Trophoblast cell (in vitro differentiated cells and primary cell): ENCODE data around the gene MAGI2.

Experiments used
- DNase-seq, 2 donors: peaks; one replicate each; pipeline ENCODE4 v3.0.0-alpha.2; 2016
- H2AFZ ChIP-seq: 2 replicates; pipeline ENCODE4 v1.6.1; 2013; ENCODE audit warnings: low read length, moderate library complexity, mild to moderate bottlenecking; ENCODE audit not compliant: insufficient read depth, poor library complexity
- H2AK5ac ChIP-seq: 2 replicates; pipeline ENCODE4 v1.6.1; 2013; ENCODE audit warnings: mild to moderate bottlenecking, low read length
- H2BK120ac ChIP-seq: 2 replicates; pipeline ENCODE4 v1.6.1; 2013; ENCODE audit warnings: low read length, mild to moderate bottlenecking, moderate library complexity; ENCODE audit not compliant: insufficient read depth, poor library complexity
- H2BK12ac ChIP-seq: 2 replicates; pipeline ENCODE4 v1.6.1; 2013; ENCODE audit warnings: mild to moderate bottlenecking, low read length, moderate library complexity
- H2BK5ac ChIP-seq: 2 replicates; pipeline ENCODE4 v1.6.1; 2013; ENCODE audit warnings: low read length, low read depth, moderate library complexity, mild to moderate bottlenecking; ENCODE audit not compliant: poor library complexity
- H3K14ac ChIP-seq: 2 replicates; pipeline ENCODE4 v1.6.1; 2013; ENCODE audit warnings: mild to moderate bottlenecking, low read length
- H3K18ac ChIP-seq: 2 replicates; pipeline ENCODE4 v1.6.1; 2013; ENCODE audit warnings: mild to moderate bottlenecking, low read length
- H3K23ac ChIP-seq: 2 replicates; pipeline ENCODE4 v1.6.1; 2013; ENCODE audit warnings: low read length
- H3K27ac ChIP-seq: 2 replicates; pipeline ENCODE4 v1.5.1; 2013; ENCODE audit warnings: low read depth, mild to moderate bottlenecking, inconsistent platforms, low read length, moderate library complexity
- H3K27me3 ChIP-seq: 2 replicates; pipeline ENCODE4 v1.6.1; 2013; ENCODE audit warnings: inconsistent platforms, mild to moderate bottlenecking, low read length, moderate library complexity; ENCODE audit not compliant: insufficient read depth
- H3K36me3 ChIP-seq, 2 experiments: 1 replicate in 1 of 2; 2 replicates in 1 of 2; pipeline ENCODE4 v1.6.1; 2013; ENCODE audit warnings: low read length in 2 of 2, mild to moderate bottlenecking in 2 of 2, moderate library complexity in 1 of 2; ENCODE audit not compliant: insufficient read depth in 2 of 2, control insufficient read depth in 1 of 2
- H3K4ac ChIP-seq: 2 replicates; pipeline ENCODE4 v1.6.1; 2013; ENCODE audit warnings: low read depth, mild to moderate bottlenecking, low read length, moderate library complexity
- H3K4me1 ChIP-seq, 2 experiments: 1 replicate in 1 of 2; 2 replicates in 1 of 2; pipeline ENCODE4 v1.6.1; 2013; ENCODE audit warnings: low read length in 2 of 2, mild to moderate bottlenecking in 2 of 2, moderate library complexity in 1 of 2; ENCODE audit not compliant: insufficient read depth in 2 of 2, control insufficient read depth in 1 of 2
- H3K4me2 ChIP-seq: 2 replicates; pipeline ENCODE4 v1.6.1; 2013; ENCODE audit warnings: inconsistent platforms, mild to moderate bottlenecking, low read length, moderate library complexity
- H3K4me3 ChIP-seq: 2 replicates; pipeline ENCODE4 v1.5.1; 2013; ENCODE audit warnings: mild to moderate bottlenecking, low read depth, low read length, inconsistent platforms
- H3K79me1 ChIP-seq: one replicate; pipeline ENCODE4 v1.6.1; 2013; ENCODE audit warnings: low read length
- H3K79me2 ChIP-seq: 2 replicates; pipeline ENCODE4 v1.6.1; 2013; ENCODE audit warnings: low read length, mild to moderate bottlenecking; ENCODE audit not compliant: control insufficient read depth, insufficient read depth, poor library complexity
- H3K9ac ChIP-seq: 2 replicates; pipeline ENCODE4 v1.6.1; 2013; ENCODE audit warnings: mild to moderate bottlenecking, low read length
- H3K9me3 ChIP-seq: 2 replicates; pipeline ENCODE4 v1.6.1; 2013; ENCODE audit warnings: low read depth, mild to moderate bottlenecking, control low read depth, inconsistent platforms, low read length; ENCODE audit not compliant: insufficient read depth
- H4K12ac ChIP-seq: 2 replicates; pipeline ENCODE4 v1.6.1; 2013; ENCODE audit warnings: low read depth, mild to moderate bottlenecking, low read length, moderate library complexity
- H4K8ac ChIP-seq: 2 replicates; pipeline ENCODE4 v1.6.1; 2013; ENCODE audit warnings: low read depth, mild to moderate bottlenecking, low read length, moderate library complexity
- H4K91ac ChIP-seq: one replicate; pipeline ENCODE4 v1.6.1; 2013; ENCODE audit warnings: low read depth, mild to moderate bottlenecking, low read length, moderate library complexity
- WGBS: extraction: QIAGEN DNeasy Blood & Tissue Kit; methylation state at CpG from one replicate; pipeline ENCODE4 v1.1.7; 2013; ENCODE audit warnings: missing lambda C conversion rate; ENCODE audit not compliant: insufficient read length, insufficient coverage; ENCODE audit errors: extremely low coverage; 5-methylcytosine and 5-hydroxymethylcytosine counted together

MAGI2 gene

DNA sequence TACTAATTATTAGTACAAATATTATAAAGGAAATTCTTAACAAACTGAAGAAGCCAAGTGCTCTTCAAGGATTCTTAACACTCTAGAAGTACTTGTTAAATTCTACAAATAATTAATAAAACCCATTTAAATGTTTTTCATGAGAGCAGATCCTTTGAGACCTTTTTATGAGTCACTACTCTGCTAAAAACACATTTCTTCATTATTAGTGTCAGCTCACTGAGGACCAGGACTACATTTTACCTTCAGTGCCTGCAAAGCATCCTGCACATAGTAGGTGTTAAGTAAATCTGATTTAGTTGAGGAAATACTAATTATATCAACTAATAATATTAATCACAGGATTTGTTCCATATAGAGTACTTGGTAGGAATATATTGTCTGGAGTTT, 1381.3 kb downstream of the MAGI2 start:
- no peak overlapping the region for H3K4ac ChIP-seq
- H4K91ac ChIP-seq = no peak overlapping the region
- no peak overlapping the region for H2AK5ac ChIP-seq
- no peak for DNase-seq
- no peak overlapping the region for H3K23ac ChIP-seq
- no peak overlapping the region for H2BK120ac ChIP-seq
- no peaks in the 10 kb centered on the region for H3K9me3 ChIP-seq
- H3K4me2 ChIP-seq = no peak overlapping the region
- no peak overlapping the region for H4K12ac ChIP-seq
- no peaks in the 10 kb centered on the region for H3K36me3 ChIP-seq
- no peaks in the 10 kb centered on the region for H3K27me3 ChIP-seq
- peaks cover 0 to 2% of the 10 kb centered on the region in 2 experiments for H3K4me1 ChIP-seq
- no peak overlapping the region for H3K4me3 ChIP-seq
- no peaks in the 10 kb centered on the region for H3K79me1 ChIP-seq
- no peak overlapping the region for H2BK12ac ChIP-seq
- H2AFZ ChIP-seq = no peak overlapping the region
- no peak overlapping the region for H3K9ac ChIP-seq
- H3K79me2 ChIP-seq = no peaks in the 10 kb centered on the region
- H3K14ac ChIP-seq = no peak overlapping the region
- no peak overlapping the region for H2BK5ac ChIP-seq
- H4K8ac ChIP-seq = no peak overlapping the region
- H3K27ac ChIP-seq = no peak overlapping the region
- H3K18ac ChIP-seq = no peak overlapping the region

DNA sequence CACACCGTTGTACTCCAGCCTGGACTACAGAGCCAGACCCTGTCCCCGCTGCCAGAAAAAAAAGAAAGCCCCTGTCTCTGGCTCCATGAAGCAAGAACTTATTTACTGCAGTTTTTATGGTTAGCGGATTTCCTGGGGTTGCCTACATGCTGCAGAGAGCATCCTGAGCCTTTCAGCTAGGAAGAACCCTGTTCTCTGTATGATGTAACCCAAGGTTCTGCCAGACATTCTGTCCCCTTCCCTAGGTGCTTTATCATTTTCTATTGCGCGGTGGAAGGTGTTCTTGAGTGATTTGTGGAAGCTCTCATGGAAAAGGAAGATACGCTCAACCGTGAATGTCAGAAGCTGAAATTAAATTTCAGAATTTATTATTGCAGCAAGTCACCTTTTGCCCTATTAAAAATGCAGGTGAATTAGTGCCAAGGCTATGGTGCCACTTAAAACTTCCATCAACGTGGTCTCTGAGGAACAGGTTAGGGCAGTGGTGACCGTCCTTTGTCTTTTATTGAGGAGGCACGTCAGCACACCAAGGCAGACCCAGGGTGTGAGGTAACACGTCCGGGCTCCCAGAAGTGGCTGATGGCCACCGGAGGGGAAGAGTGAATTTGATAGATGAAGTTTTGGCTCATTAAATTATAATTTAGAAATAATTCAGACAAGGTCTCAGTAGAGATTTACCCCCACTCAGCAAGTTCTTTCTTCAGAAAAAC, 1381.8 kb downstream of the MAGI2 start:
- H3K79me2 ChIP-seq = no peaks in the 10 kb centered on the region
- H2BK5ac ChIP-seq = no peak overlapping the region
- no peak overlapping the region for H4K8ac ChIP-seq
- no peak overlapping the region for H2BK12ac ChIP-seq
- H2AFZ ChIP-seq = no peak overlapping the region
- no peak overlapping the region for H4K91ac ChIP-seq
- no peaks in the 10 kb centered on the region for H3K79me1 ChIP-seq
- no peak overlapping the region for H3K14ac ChIP-seq
- H3K4ac ChIP-seq = no peak overlapping the region
- H3K18ac ChIP-seq = no peak overlapping the region
- no peak overlapping the region for H3K9ac ChIP-seq
- no CpG with 5 or more reads among the region's 13 CpGs for WGBS
- no peak overlapping the region for H3K4me3 ChIP-seq
- no peaks in the 10 kb centered on the region for H3K9me3 ChIP-seq
- H3K27ac ChIP-seq = no peak overlapping the region
- no peaks in the 10 kb centered on the region for H3K36me3 ChIP-seq
- no peak overlapping the region for H3K23ac ChIP-seq
- peaks cover 0 to 2% of the 10 kb centered on the region in 2 experiments for H3K4me1 ChIP-seq
- no peak overlapping the region for H2BK120ac ChIP-seq
- H2AK5ac ChIP-seq = no peak overlapping the region
- no peak overlapping the region for H3K4me2 ChIP-seq
- H4K12ac ChIP-seq = no peak overlapping the region
- no peaks in the 10 kb centered on the region for H3K27me3 ChIP-seq
- DNase-seq = no peak

DNA sequence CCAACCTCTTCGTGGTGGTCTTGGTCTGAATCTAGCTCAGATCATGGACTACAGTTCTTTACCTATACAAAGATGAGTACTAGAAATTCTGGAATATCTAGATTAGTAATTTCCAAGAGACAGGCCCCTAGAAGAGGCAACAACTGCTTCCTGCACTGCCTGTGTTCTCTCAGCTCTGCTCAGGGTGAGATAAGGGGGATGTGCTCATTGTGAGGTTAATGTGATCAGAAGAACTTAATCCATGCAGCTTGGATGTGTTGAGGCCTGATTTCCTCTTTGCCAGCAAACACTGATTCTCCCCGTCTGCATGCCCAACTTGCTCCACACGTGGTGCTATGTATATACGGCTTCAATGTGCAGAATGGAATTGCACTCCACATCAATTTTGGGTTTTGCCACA, 1386.9 kb downstream of the MAGI2 start:
- no CpG with 5 or more reads among the region's 4 CpGs for WGBS
- H4K12ac ChIP-seq = no peak overlapping the region
- no peak overlapping the region for H3K4me2 ChIP-seq
- no peak overlapping the region for H2BK5ac ChIP-seq
- no peak overlapping the region for H2AFZ ChIP-seq
- H3K27me3 ChIP-seq = no peaks in the 10 kb centered on the region
- H3K4ac ChIP-seq = no peak overlapping the region
- no peak overlapping the region for H4K8ac ChIP-seq
- no peak for DNase-seq
- H2BK12ac ChIP-seq = no peak overlapping the region
- H3K4me1 ChIP-seq = no peaks in the 10 kb centered on the region
- no peak overlapping the region for H3K23ac ChIP-seq
- no peaks in the 10 kb centered on the region for H3K79me2 ChIP-seq
- H3K14ac ChIP-seq = no peak overlapping the region
- no peak overlapping the region for H3K27ac ChIP-seq
- H3K79me1 ChIP-seq = no peaks in the 10 kb centered on the region
- no peak overlapping the region for H3K9ac ChIP-seq
- H2BK120ac ChIP-seq = no peak overlapping the region
- no peaks in the 10 kb centered on the region for H3K36me3 ChIP-seq
- H3K18ac ChIP-seq = no peak overlapping the region
- H2AK5ac ChIP-seq = no peak overlapping the region
- no peak overlapping the region for H3K4me3 ChIP-seq
- H3K9me3 ChIP-seq = no peaks in the 10 kb centered on the region
- no peak overlapping the region for H4K91ac ChIP-seq

DNA sequence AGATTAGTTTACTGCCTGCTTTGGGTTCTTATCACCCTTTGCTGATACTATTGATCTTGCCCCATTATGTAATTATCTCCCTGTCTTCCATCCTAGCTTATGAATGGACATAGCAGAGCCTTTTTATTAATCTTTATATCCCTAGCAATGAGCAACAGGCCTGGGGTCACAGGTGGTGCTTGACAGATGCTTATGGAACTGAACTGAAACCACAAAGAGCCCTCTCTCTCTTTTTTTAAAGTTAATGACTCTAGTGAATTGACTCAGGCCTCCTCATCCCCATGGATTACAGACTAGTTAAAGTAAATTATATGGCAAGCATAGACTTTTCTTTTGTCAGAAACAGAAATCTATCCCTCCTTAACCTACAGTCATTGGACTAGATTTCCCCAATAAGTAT, 1389.7 kb downstream of the MAGI2 start:
- Histone ChIP-seq H3K4me1 (no peaks in the 10 kb centered on the region), H2BK12ac (no peak overlapping the region), H3K4ac (no peak overlapping the region), H3K27ac (no peak overlapping the region), H4K8ac (no peak overlapping the region), H3K27me3 (no peaks in the 10 kb centered on the region), H3K9ac (no peak overlapping the region), H3K36me3 (no peaks in the 10 kb centered on the region), H3K23ac (no peak overlapping the region), H3K79me1 (no peaks in the 10 kb centered on the region), H3K4me3 (no peak overlapping the region), H2BK5ac (no peak overlapping the region), H3K9me3 (no peaks in the 10 kb centered on the region), H4K12ac (no peak overlapping the region), H3K4me2 (no peak overlapping the region), H4K91ac (no peak overlapping the region), H2AK5ac (no peak overlapping the region), H3K79me2 (no peaks in the 10 kb centered on the region), H2BK120ac (no peak overlapping the region), H2AFZ (no peak overlapping the region), H3K14ac (no peak overlapping the region), H3K18ac (no peak overlapping the region)
- no peak for DNase-seq
